Lower leg skin (tissue), 4 donors: Measurements from ENCODE around the gene WASF1. TPM values are rescaled to one million over a fixed set of nuclear protein-coding genes. Genes with fewer than 3 reads are reported as not detected.

ENCODE experiments used
- DNase-seq, 2 donors: peaks; one replicate each; pipeline ENCODE4 v3.0.0-alpha.2; 2019; ENCODE audit warnings: low spot score in 2 of 2
- H3K4me3 ChIP-seq: fragments of 200-600 bp; sonication (generic); 2 replicates; pipeline ENCODE4 v1.5.1; 2017; ENCODE audit warnings: mild to moderate bottlenecking, low read depth; ENCODE audit not compliant: poor library complexity, severe bottlenecking
- CTCF ChIP-seq, 3 donors: fragments of 450-650 bp; IDR thresholded peaks; one replicate each; pipeline ENCODE4 v1.5.1; 2016; ENCODE audit warnings: antibody characterized with exemption in 3 of 3, mild to moderate bottlenecking in 3 of 3, moderate library complexity in 2 of 3
- POLR2A ChIP-seq, 2 donors: fragments of 450-650 bp; IDR thresholded peaks; one replicate each; pipeline ENCODE4 v1.6.1; 2016 to 2017; ENCODE audit warnings: antibody characterized with exemption in 2 of 2, mild to moderate bottlenecking in 1 of 2, moderate library complexity in 1 of 2
- WGBS, 2 donors: methylation state at CpG; one replicate each; pipeline ENCODE4 v1.1.5; 2018; 5-methylcytosine and 5-hydroxymethylcytosine counted together
- intact Hi-C: fragments of 100-400 bp; cut with DNase I; formaldehyde crosslinking; loops from one replicate; pipeline ENCODE4 v1.15.0; 2023; ENCODE audit warnings: low total_unique reads
- total RNA-seq, 4 donors: library from RNA; depleted of rRNA; stranded (reverse); fragments of >200 nt; gene quantifications; one replicate each; pipeline ENCODE4 v1.1.0, GENCODE V29; 2016

The WASF1 gene
- total RNA-seq, 4 donors from 2014 or later, result 3.2 to 8.6 (median 7.6) TPM

GRCh38 chr6:110095935-110096334 lies 83.5 kb downstream of the WASF1 start:
- WGBS, 2 donors, result 98% methylated on average over 1 of the region's 1 CpG
- intact Hi-C loops, result no loop called here

GRCh38 chr6:110095101-110095500 lies 84.4 kb downstream of the WASF1 start:
- intact Hi-C loops, result no loop called here
- WGBS, 2 donors, result 76 to 84% methylated on average over 1 of the region's 1 CpG
- no peak for DNase-seq
- TF ChIP-seq POLR2A (IDR thresholded peaks at IDR 0.05) (no peak), CTCF (IDR thresholded peaks at IDR 0.05) (no peak)
- H3K4me3 ChIP-seq, result no peak overlapping the region

More at GRCh38 chr6:110095935-110096334, 83.5 kb downstream of the WASF1 start:
- DNase-seq, result no peak
- H3K4me3 ChIP-seq, result no peak overlapping the region
- TF ChIP-seq CTCF (IDR thresholded peaks at IDR 0.05) (no peak), POLR2A (IDR thresholded peaks at IDR 0.05) (no peak)

GRCh38 chr6:110093981-110094380 lies 85.5 kb downstream of the WASF1 start:
- no peak for DNase-seq
- intact Hi-C loops, result no loop called here
- 39 to 67% methylated on average over 1 of the region's 1 CpG for WGBS, 2 donors
- TF ChIP-seq CTCF (IDR thresholded peaks at IDR 0.05) (no peak), POLR2A (IDR thresholded peaks at IDR 0.05) (no peak)
- H3K4me3 ChIP-seq, result no peak overlapping the region

- no peak for DNase-seq
- intact Hi-C loops, result no loop called here
- no peak overlapping the region for H3K4me3 ChIP-seq
- TF ChIP-seq POLR2A (IDR thresholded peaks at IDR 0.05), result no peak
- TF ChIP-seq CTCF (IDR thresholded peaks at IDR 0.05), result no peak
These were observed 88.6 kb downstream of the WASF1 start for GRCh38 chr6:110090876-110091275.

GRCh38 chr6:110089323-110089722 lies 90.1 kb downstream of the WASF1 start:
- DNase-seq, result no peak
- TF ChIP-seq POLR2A (IDR thresholded peaks at IDR 0.05), result no peak
- no peak for TF ChIP-seq CTCF (IDR thresholded peaks at IDR 0.05)
- no peak overlapping the region for H3K4me3 ChIP-seq
- intact Hi-C loops, result no loop called here

GRCh38 chr6:110085285-110085684 lies 94.2 kb downstream of the WASF1 start:
- intact Hi-C loops, result no loop called here
- DNase-seq, result no peak
- no peak for TF ChIP-seq POLR2A (IDR thresholded peaks at IDR 0.05)
- no peak for TF ChIP-seq CTCF (IDR thresholded peaks at IDR 0.05)
- H3K4me3 ChIP-seq, result no peak overlapping the region
- 94 to 98% methylated on average over 2 of the region's 2 CpGs for WGBS, 2 donors
